T-helper 2 cell (primary cell): ENCODE data around the gene RAD51B.
"Not testable (repeated sequence)": the region's sequence is repeated elsewhere in the genome, so short reads cannot be mapped to it uniquely, and the experiment has no call there.

Experiments used
- DNase-seq, 5 experiments: peaks; one replicate each; pipeline versions ENCODE4 v3.0.0 to v3.0.0-alpha.2; 2012 to 2022

Gene RAD51B

GRCh38 chr14:68257969-68258368 lies 438.4 kb downstream of the RAD51B start:
- no peak for DNase-seq

- DNase-seq: not testable (repeated sequence)
Measured at GRCh38 chr14:68258995-68259394, 439.4 kb downstream of the RAD51B start.

- no peak for DNase-seq
Measured at GRCh38 chr14:68260121-68260520, 440.5 kb downstream of the RAD51B start.

DNA sequence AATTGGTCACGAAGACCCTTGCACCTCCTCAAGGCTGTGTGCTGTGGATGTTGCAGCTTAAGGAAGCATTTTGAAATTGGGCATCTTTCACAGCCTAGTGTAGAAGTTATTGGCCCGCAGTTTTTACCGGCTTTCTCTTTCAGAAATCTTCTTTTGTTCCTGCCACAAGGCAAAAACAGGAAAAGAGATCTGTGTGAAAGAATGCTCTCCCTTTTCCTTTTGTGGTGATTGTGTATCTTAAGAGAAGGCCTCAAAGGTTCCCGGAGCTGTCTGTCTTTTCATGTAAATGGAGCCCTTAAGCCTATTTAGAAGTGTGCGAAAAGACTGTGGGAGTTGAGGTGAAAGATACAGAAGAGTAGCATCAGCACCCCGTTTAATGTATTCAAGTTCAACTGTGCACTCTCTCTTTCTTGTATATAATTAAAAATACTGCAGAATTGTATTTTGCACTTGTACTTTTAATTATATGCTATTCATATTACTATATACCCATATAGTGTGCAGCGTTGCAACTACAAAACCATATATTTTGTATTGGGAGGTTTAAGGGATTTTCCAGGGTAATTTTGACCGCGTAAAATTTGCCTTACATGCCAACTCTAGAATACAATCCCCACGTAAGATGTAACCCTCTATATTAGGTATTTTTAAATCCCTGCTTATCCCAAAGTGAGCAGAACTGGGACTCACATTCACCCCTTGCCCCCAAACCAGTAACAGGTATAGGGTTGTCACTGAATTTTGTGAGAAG lies 441.7 kb downstream of the RAD51B start:
- DNase-seq: no peak

DNA sequence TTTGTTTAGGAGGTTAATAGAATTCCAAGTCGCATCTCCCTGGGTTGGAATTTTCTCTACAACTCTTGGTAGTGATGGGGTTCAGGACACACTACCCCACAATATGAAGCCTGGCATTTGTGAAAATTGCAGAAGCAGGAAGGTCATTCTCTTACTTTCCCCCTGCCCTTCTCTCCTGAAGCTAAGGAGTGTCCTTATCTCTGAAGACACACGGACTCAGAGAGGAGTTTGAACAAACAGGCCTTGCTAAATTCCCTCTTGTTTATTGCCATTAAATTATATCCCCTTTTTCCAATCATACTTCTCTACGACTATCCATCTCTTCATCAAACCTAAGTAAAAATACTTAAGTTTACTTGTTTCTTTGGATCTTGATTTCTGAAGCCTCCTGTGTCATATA lies 443.0 kb downstream of the RAD51B start:
- DNase-seq: no peak

- no peak for DNase-seq
Measured at GRCh38 chr14:68263563-68264259, 444.1 kb downstream of the RAD51B start.

- DNase-seq: no peak
Measured at GRCh38 chr14:68264260-68264569, 444.6 kb downstream of the RAD51B start.

GRCh38 chr14:68266998-68267397 lies 447.4 kb downstream of the RAD51B start:
- DNase-seq: no peak

- DNase-seq: peak in 1 of 5 experiments; percentile 46
Measured at GRCh38 chr14:68268197-68268596, 448.6 kb downstream of the RAD51B start.

DNA sequence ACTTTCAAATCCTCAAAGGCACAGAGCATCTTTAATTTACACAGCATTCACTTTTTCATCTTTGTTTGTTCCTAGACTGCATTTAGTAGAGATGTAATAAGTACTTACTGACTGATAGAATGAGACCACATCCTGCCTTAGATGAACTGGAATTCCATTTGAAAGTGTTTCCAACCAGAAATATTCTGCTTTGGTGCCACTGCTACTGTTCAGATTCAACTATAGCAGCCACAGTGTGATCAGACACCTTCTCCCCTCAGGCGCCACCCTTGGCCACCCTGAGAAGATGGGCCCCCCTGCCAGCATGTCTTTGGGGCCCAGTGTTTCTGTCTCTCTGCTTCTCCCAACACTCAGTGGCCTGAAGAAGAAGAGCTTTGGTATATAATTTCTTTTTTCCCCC lies 449.1 kb downstream of the RAD51B start:
- no peak for DNase-seq

DNA sequence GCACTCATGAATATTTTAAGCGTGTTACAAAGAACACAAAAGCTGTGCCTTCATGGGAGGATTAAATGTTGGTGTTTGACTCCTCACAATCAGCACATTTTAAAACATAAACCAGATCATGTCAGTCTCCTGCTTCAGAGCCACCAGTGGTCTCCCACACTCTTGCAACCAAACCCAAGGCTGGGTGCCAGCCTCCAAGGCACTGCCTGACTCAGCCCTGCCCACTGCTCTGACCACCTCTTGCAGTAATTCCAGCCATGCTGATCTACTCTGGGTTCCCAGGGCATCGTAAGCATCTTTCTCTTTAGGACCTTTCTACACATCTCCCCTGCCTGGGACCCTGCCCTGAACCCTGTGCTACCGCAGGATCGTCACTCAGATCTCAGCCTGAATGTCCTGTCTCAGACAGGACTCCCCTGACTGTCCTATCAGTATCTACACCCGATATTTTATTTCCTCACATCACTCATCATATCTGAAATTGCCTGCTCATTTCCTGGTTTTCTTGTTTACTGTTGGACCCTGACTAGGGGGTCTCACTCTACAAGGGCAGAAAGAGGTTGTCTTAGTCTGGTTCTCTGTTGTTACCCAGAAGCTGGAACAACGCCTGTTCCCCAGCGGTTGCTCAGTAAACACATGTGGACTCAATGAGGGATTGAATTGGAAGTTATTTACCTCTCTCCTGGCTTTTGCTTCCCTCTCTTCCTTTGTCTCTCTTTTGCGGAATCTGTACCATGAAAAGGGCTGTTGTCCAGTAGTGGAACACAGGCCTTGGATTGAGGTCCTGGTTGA lies 449.8 kb downstream of the RAD51B start:
- no peak for DNase-seq

- DNase-seq: no peak
Measured at GRCh38 chr14:68270342-68270741, 450.8 kb downstream of the RAD51B start.

DNA sequence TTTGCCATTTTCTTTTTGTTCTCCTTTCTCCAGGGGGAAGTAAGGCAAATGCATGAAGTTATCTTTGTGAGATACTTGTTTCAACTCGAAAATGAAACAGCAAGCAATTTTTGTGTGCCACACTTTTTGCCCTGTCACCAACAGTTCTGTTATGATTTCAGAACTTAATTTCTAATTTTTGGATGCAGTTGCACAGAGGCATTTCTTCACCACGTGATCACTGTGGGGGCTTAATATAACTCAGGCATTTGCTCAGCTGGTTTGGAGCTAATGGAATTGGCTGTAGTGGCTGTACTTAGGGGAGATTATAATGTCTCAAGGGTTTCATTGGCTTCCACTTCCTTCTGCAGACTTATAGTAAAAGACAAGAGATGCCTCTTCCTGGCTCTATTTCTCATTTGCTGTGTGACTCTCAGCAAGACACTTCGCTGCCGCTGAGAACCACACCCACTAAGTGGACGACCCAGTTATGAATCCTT lies 452.4 kb downstream of the RAD51B start:
- peak in 1 of 5 experiments; percentile 22 for DNase-seq

DNA sequence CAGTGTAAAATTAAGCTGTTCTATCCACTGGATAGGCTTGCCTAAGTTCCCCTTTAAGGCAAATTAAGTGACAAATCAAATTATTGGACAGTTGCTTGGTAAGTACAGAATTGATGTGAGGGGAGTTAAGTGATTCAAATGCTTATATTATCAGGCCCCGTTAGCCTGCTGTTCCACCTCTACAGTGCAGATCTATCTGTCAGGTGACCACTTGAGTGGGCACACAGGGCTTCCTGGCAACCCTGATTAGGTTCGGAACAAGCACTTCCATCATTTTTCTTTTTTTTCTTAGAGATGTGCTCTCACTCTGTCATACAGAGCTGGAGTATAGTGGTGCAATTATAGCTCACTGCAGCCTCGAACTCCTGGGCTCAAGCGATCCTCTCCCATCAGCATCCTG lies 453.8 kb downstream of the RAD51B start:
- no peak for DNase-seq

- peak in 1 of 5 experiments; percentile 24 for DNase-seq
Measured at GRCh38 chr14:68274725-68275124, 455.1 kb downstream of the RAD51B start.

- no peak for DNase-seq
Measured at GRCh38 chr14:68278576-68279436, 459.2 kb downstream of the RAD51B start.

DNA sequence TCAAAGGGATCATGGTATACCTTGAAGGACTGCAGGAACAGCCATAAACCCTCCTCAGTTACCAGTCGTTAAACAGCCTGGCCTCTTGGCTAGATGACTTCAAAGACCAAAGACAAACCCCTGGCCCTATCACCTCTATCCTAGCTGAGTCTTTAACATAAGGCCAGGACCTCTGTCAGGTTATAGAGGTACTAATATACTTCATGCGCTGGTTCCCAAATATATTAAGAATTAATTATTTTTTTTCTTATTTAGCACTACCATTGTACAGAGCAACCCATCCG lies 459.8 kb downstream of the RAD51B start:
- no peak for DNase-seq

DNA sequence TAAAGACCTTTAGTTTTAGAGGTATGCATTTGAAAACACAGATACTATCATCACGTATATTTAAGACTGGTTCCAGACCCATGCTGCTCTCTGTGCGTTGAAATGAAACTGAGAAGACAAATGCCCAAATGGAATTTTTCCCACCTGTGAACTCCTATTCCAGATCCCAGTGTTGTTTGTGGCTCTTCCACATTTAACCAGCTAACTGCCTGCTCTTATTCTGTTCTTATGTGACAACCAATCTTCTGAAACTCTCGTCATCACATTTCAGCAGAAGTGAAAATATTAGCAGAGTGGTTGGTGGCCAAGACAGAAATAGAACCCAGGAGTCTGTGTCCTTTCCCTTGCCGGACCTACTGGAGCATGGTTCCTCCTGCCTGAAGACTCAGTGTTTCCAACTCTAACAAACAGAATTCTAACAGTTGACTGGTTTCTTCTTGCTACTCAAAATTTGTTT lies 460.2 kb downstream of the RAD51B start:
- DNase-seq: no peak

- DNase-seq: no peak
Measured at GRCh38 chr14:68281497-68281896, 461.9 kb downstream of the RAD51B start.

- DNase-seq: peak in 3 of 5 experiments; percentile 9 to 55 (median 40)
Measured at GRCh38 chr14:68282479-68283377, 463.1 kb downstream of the RAD51B start.

DNA sequence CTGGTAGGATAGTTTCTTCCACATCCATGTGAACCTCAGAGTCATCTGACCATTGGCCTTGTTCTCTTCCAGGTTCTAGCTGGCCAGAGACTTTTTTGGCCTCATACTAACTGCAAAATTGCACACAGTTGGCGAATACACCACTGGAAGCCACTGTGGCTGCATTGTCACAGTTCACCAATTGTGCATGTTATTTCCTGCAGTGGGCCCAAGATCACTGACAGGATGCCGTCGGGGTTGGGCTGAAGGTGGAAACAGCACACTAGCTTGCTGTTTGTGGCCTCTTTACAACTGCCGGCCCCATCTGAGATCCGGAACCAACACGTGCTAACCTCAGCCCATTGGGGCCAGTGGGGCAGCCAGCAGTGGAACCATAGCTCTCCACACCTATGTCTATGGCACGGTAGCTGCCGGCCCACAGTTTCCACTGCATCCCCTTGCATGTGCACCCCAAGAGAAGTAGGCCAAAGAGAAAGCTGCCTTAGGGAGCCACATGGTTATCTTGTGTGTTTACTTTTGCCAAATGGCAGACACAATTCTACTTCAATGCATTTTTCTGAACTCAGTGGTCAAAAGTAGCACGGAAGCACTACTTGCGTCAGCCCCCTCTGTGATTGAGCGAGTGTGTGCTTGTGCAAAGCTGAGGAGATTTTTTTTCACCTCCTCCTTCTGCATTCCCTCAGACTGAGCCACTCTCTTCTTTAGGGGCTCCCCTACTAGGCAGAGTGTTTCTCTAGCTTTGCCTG lies 464.0 kb downstream of the RAD51B start:
- DNase-seq: peak; percentile 4 to 88 (median 32)
